GM23248 (cell line): ENCODE measurements around the gene LCP2. TPM values are rescaled to one million over a fixed set of nuclear protein-coding genes. Genes with fewer than 3 reads are reported as not detected.

ENCODE experiments used
- DNase-seq: peaks from one replicate; pipeline ENCODE4 v3.0.0-alpha.2; 2015
- H2AFZ ChIP-seq: fragments of 200-600 bp; sonication (generic); 2 replicates; pipeline ENCODE4 v1.6.1; 2016; ENCODE audit warnings: antibody characterized with exemption
- H3F3A ChIP-seq: fragments of 200-600 bp; sonication (generic); 2 replicates; pipeline ENCODE4 v1.6.1; 2016; ENCODE audit warnings: mild to moderate bottlenecking, antibody characterized with exemption, mixed run types; ENCODE audit not compliant: insufficient read depth
- H3K27ac ChIP-seq: fragments of 200-600 bp; sonication (generic); 2 replicates; pipeline ENCODE4 v1.5.1; 2016; ENCODE audit warnings: mild to moderate bottlenecking
- H3K27me3 ChIP-seq: fragments of 200-600 bp; sonication (generic); replicated peaks from 2 replicates; pipeline ENCODE4 v1.6.1; 2016; ENCODE audit warnings: mild to moderate bottlenecking; ENCODE audit not compliant: insufficient read depth
- H3K36me3 ChIP-seq: fragments of 200-600 bp; sonication (generic); 2 replicates; pipeline ENCODE4 v1.6.1; 2016; ENCODE audit warnings: low read depth, mild to moderate bottlenecking
- H3K4me1 ChIP-seq: fragments of 200-600 bp; sonication (generic); 2 replicates; pipeline ENCODE4 v1.6.1; 2016; ENCODE audit warnings: mild to moderate bottlenecking; ENCODE audit not compliant: insufficient read depth
- H3K4me2 ChIP-seq: fragments of 200-600 bp; sonication (generic); one replicate; pipeline ENCODE4 v1.6.1; 2016; ENCODE audit warnings: mild to moderate bottlenecking; ENCODE audit not compliant: unreplicated experiment
- H3K4me3 ChIP-seq: fragments of 200-600 bp; sonication (generic); 2 replicates; pipeline ENCODE4 v1.5.1; 2016; ENCODE audit warnings: mild to moderate bottlenecking
- H3K79me2 ChIP-seq: fragments of 200-600 bp; sonication (generic); 2 replicates; pipeline ENCODE4 v1.6.1; 2016; ENCODE audit warnings: mild to moderate bottlenecking; ENCODE audit not compliant: insufficient read depth
- H3K9ac ChIP-seq: fragments of 200-600 bp; sonication (generic); 2 replicates; pipeline ENCODE4 v1.6.1; 2016; ENCODE audit warnings: mild to moderate bottlenecking
- H3K9me2 ChIP-seq: fragments of 200-600 bp; sonication (generic); 2 replicates; pipeline ENCODE4 v1.6.1; 2016; ENCODE audit warnings: mixed run types, mild to moderate bottlenecking, moderate library complexity; ENCODE audit not compliant: insufficient read depth
- H3K9me3 ChIP-seq: fragments of 200-600 bp; sonication (generic); one replicate; pipeline ENCODE4 v1.6.1; 2017; ENCODE audit warnings: low read depth
- H4K20me1 ChIP-seq: fragments of 200-600 bp; sonication (generic); 2 replicates; pipeline ENCODE4 v1.6.0; 2016; ENCODE audit not compliant: insufficient read depth
- EZH2 ChIP-seq: fragments of 200-600 bp; sonication (generic); IDR thresholded peaks from 2 replicates; pipeline ENCODE4 v1.6.1; 2018; ENCODE audit warnings: antibody characterized with exemption, mild to moderate bottlenecking; ENCODE audit not compliant: insufficient read depth, poor library complexity, severe bottlenecking
- EZH2phosphoT487 ChIP-seq: fragments of 200-600 bp; sonication (generic); IDR thresholded peaks from 2 replicates; pipeline ENCODE4 v1.6.1; 2018; ENCODE audit warnings: antibody characterized with exemption, moderate library complexity, mild to moderate bottlenecking, low read depth; ENCODE audit not compliant: insufficient read depth
- WGBS, 2 experiments: methylation state at CpG; one replicate each; pipeline ENCODE4 v1.1.6; 2015 to 2017; ENCODE audit warnings: low lambda C conversion rate in 2 of 2, low coverage in 1 of 2; ENCODE audit errors: missing lambda C conversion rate in 2 of 2; 5-methylcytosine and 5-hydroxymethylcytosine counted together
- in situ Hi-C: fragments of 300-500 bp; cut with MboI; formaldehyde crosslinking; loops from 2 replicates; pipeline ENCODE4 v1.15.0; 2020
- polyA plus RNA-seq: library from polyadenylated mRNA; unstranded; fragments of >200 nt; fragmentation: Nextera tagmentation; extraction: Ambion mirVana; gene quantifications from 2 replicates; pipeline ENCODE4 v1.2.1, GENCODE V29; 2016
- total RNA-seq: library from RNA; depleted of rRNA; stranded (reverse); fragments of >200 nt; shearing (Covaris generic); gene quantifications from 2 replicates; pipeline ENCODE4 v1.2.3, GENCODE V29; 2014

Gene LCP2
- total and polyA plus RNA-seq, 2 experiments from 2014 or later = not detected

- Histone ChIP-seq H3K9me3 (no peaks in the 10 kb centered on the region), H3K27me3 (0 out of 2 replicates have a peak, but pooled peaks cover 18% of the 10 kb centered on the region), H4K20me1 (no peaks in the 10 kb centered on the region), H3K4me2 (no peak overlapping the region), H2AFZ (no peak overlapping the region), H3K4me1 (peaks cover 8% of the 10 kb centered on the region; the same call in 1 of the 2 replicates), H3K4me3 (no peak overlapping the region), H3K9ac (no peak overlapping the region), H3K27ac (no peak overlapping the region), H3K9me2 (no peaks in the 10 kb centered on the region), H3F3A (no peaks in the 10 kb centered on the region; the same call in 1 of the 2 replicates), H3K36me3 (no peaks in the 10 kb centered on the region), H3K79me2 (no peaks in the 10 kb centered on the region)
- WGBS, 2 experiments = 80 to 85% methylated on average over 2 of the region's 2 CpGs
- in situ Hi-C loops = no loop called here
- DNase-seq = no peak
- TF ChIP-seq EZH2 = no peak
- no peak for TF ChIP-seq EZH2phosphoT487
These were observed 30.3 kb upstream of the LCP2 start for GRCh38 chr5:170327829-170328228.

- no peak overlapping the region for H3K9ac ChIP-seq
- no peaks in the 10 kb centered on the region for H3K36me3 ChIP-seq
- H3K9me2 ChIP-seq = no peaks in the 10 kb centered on the region
- no peak overlapping the region for H2AFZ ChIP-seq
- H3K27ac ChIP-seq = no peak overlapping the region
- H3K4me3 ChIP-seq = no peak overlapping the region
- DNase-seq = no peak
- no peak overlapping the region for H3K4me2 ChIP-seq
- no peaks in the 10 kb centered on the region for H3K9me3 ChIP-seq
- 0 out of 2 replicates have a peak, but pooled peaks cover 18% of the 10 kb centered on the region for H3K27me3 ChIP-seq
- in situ Hi-C loops = no loop called here
- no peaks in the 10 kb centered on the region for H3K79me2 ChIP-seq
- H3K4me1 ChIP-seq = peaks cover 8% of the 10 kb centered on the region; the same call in 1 of the 2 replicates
- H3F3A ChIP-seq = no peaks in the 10 kb centered on the region; the same call in 1 of the 2 replicates
- TF ChIP-seq EZH2phosphoT487 (no peak), EZH2 (no peak)
- 55 to 66% methylated on average over 4 of the region's 4 CpGs for WGBS, 2 experiments
- H4K20me1 ChIP-seq = no peaks in the 10 kb centered on the region
These were observed 29.6 kb upstream of the LCP2 start for GRCh38 chr5:170327168-170327567.

DNA sequence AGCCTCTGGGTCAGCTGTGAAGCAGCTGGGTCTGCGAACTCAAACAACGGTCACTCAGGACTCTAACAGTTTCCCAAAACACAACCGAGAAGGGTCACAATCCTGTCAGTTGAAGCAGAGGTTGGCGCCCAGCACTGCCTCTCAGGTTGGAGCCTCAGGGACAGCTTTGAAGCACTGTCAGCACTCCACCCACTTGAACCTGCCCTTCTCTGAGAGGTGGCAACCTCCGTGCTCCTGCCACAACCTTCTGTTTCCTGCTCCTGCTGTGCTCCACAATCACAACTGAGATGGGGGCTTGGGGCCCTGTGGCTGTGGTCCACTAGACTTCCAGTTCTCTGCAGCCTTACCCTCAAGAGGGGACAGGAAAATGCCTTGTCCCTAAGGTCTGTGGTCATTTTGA is 21.7 kb upstream of the LCP2 start:
- no peak for DNase-seq
- H3K79me2 ChIP-seq = no peaks in the 10 kb centered on the region
- H3K27ac ChIP-seq = no peak overlapping the region
- no peak overlapping the region for H2AFZ ChIP-seq
- no peak overlapping the region for H3K4me3 ChIP-seq
- peaks cover 33% of the 10 kb centered on the region; the same call in 1 of the 2 replicates for H3K27me3 ChIP-seq
- no peaks in the 10 kb centered on the region for H3F3A ChIP-seq
- WGBS, 2 experiments = 74 to 89% methylated on average over 5 of the region's 5 CpGs
- H3K4me1 ChIP-seq = no peaks in the 10 kb centered on the region
- no peak for TF ChIP-seq EZH2phosphoT487
- no peak for TF ChIP-seq EZH2
- no peaks in the 10 kb centered on the region for H3K9me3 ChIP-seq
- no peaks in the 10 kb centered on the region for H3K36me3 ChIP-seq
- H4K20me1 ChIP-seq = no peaks in the 10 kb centered on the region
- no peak overlapping the region for H3K4me2 ChIP-seq
- no peaks in the 10 kb centered on the region for H3K9me2 ChIP-seq
- no peak overlapping the region for H3K9ac ChIP-seq
- in situ Hi-C loops = no loop called here

DNA sequence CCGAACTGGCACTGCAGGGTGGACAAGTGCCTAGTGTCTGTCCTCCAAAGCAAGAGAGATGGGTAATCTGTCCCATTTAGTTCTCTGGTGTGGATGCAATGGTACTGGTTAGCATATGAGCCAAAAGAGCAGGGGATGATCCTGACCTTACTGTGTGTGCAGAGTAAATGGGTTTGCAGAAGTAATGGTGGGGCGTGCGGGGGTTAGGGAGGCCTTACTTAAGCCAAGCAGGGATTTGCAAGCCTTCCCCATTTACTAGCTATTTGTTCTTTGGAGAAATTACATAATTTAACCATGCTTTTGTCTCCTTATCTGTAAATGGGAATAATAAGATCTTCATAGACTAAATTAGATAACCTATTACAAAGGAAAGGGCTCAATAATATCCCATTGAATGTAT is 19.9 kb upstream of the LCP2 start:
- Histone ChIP-seq H3K9me2 (no peaks in the 10 kb centered on the region), H2AFZ (no peak overlapping the region), H3K79me2 (no peaks in the 10 kb centered on the region), H3K4me3 (no peak overlapping the region), H3K9ac (no peak overlapping the region), H4K20me1 (no peaks in the 10 kb centered on the region), H3K9me3 (no peaks in the 10 kb centered on the region), H3K27ac (no peak overlapping the region), H3K4me2 (no peak overlapping the region), H3K36me3 (no peaks in the 10 kb centered on the region), H3K4me1 (no peaks in the 10 kb centered on the region), H3K27me3 (peaks cover 31% of the 10 kb centered on the region), H3F3A (no peaks in the 10 kb centered on the region)
- no peak for DNase-seq
- WGBS, 2 experiments = 66 to 80% methylated on average over 3 of the region's 3 CpGs
- in situ Hi-C loops = no loop called here
- TF ChIP-seq EZH2 (no peak), EZH2phosphoT487 (no peak)

- WGBS, 2 experiments = 63 to 65% methylated on average over 4 of the region's 4 CpGs
- Histone ChIP-seq H3K36me3 (no peaks in the 10 kb centered on the region), H3K27me3 (peaks cover 31% of the 10 kb centered on the region), H3K9ac (no peak overlapping the region), H3F3A (no peaks in the 10 kb centered on the region), H2AFZ (no peak overlapping the region), H3K27ac (no peak overlapping the region), H3K4me1 (no peaks in the 10 kb centered on the region), H3K4me2 (no peak overlapping the region), H3K4me3 (no peak overlapping the region), H3K9me3 (no peaks in the 10 kb centered on the region), H3K9me2 (no peaks in the 10 kb centered on the region), H4K20me1 (no peaks in the 10 kb centered on the region), H3K79me2 (no peaks in the 10 kb centered on the region)
- DNase-seq = no peak
- in situ Hi-C loops = no loop called here
- no peak for TF ChIP-seq EZH2
- TF ChIP-seq EZH2phosphoT487 = no peak
These were observed 19.4 kb upstream of the LCP2 start for GRCh38 chr5:170316937-170317336.
